Colonic mucosa (tissue), 4 donors: ENCODE measurements around the gene KIF1A. TPM values are rescaled to one million over a fixed set of nuclear protein-coding genes. Genes with fewer than 3 reads are reported as not detected.

Experiments
- DNase-seq: peaks from one replicate; pipeline ENCODE4 v3.0.0-alpha.2; 2020
- H3K27ac ChIP-seq: fragments of 200-600 bp; one replicate; pipeline ENCODE4 v1.8.0; 2021
- H3K27me3 ChIP-seq: fragments of 200-600 bp; one replicate; pipeline ENCODE4 v1.8.0; 2021
- H3K36me3 ChIP-seq: fragments of 200-600 bp; one replicate; pipeline ENCODE4 v1.8.0; 2021
- H3K4me1 ChIP-seq: fragments of 200-600 bp; one replicate; pipeline ENCODE4 v1.8.0; 2021; ENCODE audit warnings: mild to moderate bottlenecking
- H3K4me3 ChIP-seq: fragments of 200-600 bp; one replicate; pipeline ENCODE4 v1.8.0; 2021
- H3K9ac ChIP-seq, 2 donors: one replicate each; pipeline ENCODE4 v1.7.0; 2013; ENCODE audit warnings: control low read depth in 2 of 2, low read depth in 2 of 2, low read length in 2 of 2
- H3K9me3 ChIP-seq: fragments of 200-600 bp; one replicate; pipeline ENCODE4 v1.8.0; 2021
- intact Hi-C: fragments of 100-400 bp; cut with DNase I; formaldehyde crosslinking; loops from one replicate; pipeline ENCODE4 v1.14.1; 2022
- total RNA-seq, 2 donors: library from RNA; stranded (reverse); fragmentation: NEBNext Ultra II Directional in 1 of 2; extraction: Animal tissue kit (Norgen Biotek cat#: 25700) in 1 of 2; gene quantifications; one replicate each; pipeline ENCODE4 v1.2.1, GENCODE V29; 2021
- TF ChIP-seq, protein P1 (sequence below): fragments of 200-600 bp; IDR thresholded peaks from one replicate; pipeline ENCODE4 v1.8.0; 2022; ENCODE audit warnings: antibody characterized with exemption, mild to moderate bottlenecking
- donor health status: healthy.
- donor health status: DM: no; HTN: no; CAD: no.
- donor health status: DM: no; HTN: no; CAD: no.

Gene KIF1A
- total RNA-seq, 2 donors from 2014 or later = 1.9 to 4.3 TPM

DNA sequence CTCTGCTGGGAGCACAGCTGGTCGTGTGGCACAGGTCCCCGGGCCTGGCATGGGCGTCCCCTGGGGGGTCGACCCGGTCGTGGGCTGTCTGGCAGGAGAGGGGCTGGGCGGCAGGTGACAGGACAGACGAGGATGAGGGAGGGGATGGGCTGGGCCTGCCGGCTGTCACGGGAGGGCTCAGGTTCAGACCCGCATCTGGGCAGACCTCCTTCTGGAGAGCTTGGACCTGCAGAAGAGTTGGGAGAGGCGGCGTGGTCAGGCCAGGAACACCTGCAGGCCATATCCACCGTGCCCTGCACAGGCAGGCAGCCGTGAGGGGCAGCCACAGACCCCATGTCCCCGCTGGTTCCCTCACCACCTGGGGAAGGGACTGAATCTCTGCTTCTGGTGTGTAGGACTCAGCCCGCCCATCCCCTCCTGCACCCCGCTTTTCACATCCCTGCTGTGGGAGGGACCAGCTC, 102.8 kb downstream of the KIF1A start:
- Histone ChIP-seq H3K4me1 (no peaks in the 10 kb centered on the region), H3K4me3 (no peak overlapping the region), H3K36me3 (no peaks in the 10 kb centered on the region), H3K27me3 (no peaks in the 10 kb centered on the region), H3K9me3 (no peaks in the 10 kb centered on the region), H3K9ac (no peak overlapping the region), H3K27ac (no peak overlapping the region)
- no peak for DNase-seq
- TF ChIP-seq, protein P1, sequence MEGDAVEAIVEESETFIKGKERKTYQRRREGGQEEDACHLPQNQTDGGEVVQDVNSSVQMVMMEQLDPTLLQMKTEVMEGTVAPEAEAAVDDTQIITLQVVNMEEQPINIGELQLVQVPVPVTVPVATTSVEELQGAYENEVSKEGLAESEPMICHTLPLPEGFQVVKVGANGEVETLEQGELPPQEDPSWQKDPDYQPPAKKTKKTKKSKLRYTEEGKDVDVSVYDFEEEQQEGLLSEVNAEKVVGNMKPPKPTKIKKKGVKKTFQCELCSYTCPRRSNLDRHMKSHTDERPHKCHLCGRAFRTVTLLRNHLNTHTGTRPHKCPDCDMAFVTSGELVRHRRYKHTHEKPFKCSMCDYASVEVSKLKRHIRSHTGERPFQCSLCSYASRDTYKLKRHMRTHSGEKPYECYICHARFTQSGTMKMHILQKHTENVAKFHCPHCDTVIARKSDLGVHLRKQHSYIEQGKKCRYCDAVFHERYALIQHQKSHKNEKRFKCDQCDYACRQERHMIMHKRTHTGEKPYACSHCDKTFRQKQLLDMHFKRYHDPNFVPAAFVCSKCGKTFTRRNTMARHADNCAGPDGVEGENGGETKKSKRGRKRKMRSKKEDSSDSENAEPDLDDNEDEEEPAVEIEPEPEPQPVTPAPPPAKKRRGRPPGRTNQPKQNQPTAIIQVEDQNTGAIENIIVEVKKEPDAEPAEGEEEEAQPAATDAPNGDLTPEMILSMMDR = no peak
- intact Hi-C loops = no loop called here

DNA sequence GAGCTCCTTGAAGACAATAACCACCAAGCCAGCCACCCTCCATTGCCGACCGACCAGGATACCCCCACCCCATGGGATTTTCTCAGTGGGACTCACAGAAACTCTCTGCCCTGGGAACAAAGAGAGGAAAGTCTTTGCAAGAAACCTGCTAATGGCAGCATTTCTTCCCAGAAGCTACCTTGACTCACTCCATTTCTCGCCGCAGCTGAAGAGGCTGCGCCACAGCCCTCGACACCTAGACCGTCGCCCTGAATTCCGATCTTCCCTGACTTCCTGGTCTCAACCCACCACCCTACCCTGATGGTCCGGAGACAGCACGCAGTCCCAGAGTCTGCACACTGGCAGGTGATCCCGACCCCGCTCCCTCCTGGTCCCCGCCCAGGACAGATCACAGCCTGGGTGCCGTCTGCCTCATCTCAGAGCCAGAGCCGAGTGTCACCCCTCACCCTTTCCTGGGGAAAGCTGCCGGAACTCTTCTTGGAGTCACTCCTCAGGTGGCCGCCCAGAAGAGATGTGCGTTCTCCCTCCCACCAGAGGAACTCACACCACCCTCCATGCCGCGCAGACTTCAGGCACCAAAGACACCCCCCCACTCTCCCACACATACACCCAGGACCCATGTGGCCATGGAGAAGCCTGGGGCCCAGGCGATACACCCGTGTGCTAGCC, 103.8 kb downstream of the KIF1A start:
- H3K27me3 ChIP-seq = no peaks in the 10 kb centered on the region
- no peak for DNase-seq
- H3K9me3 ChIP-seq = no peaks in the 10 kb centered on the region
- no peaks in the 10 kb centered on the region for H3K4me1 ChIP-seq
- no peak overlapping the region for H3K9ac ChIP-seq
- TF ChIP-seq, protein P1 = no peak
- no peak overlapping the region for H3K4me3 ChIP-seq
- H3K36me3 ChIP-seq = no peaks in the 10 kb centered on the region
- no peak overlapping the region for H3K27ac ChIP-seq
- intact Hi-C loops = no loop called here

DNA sequence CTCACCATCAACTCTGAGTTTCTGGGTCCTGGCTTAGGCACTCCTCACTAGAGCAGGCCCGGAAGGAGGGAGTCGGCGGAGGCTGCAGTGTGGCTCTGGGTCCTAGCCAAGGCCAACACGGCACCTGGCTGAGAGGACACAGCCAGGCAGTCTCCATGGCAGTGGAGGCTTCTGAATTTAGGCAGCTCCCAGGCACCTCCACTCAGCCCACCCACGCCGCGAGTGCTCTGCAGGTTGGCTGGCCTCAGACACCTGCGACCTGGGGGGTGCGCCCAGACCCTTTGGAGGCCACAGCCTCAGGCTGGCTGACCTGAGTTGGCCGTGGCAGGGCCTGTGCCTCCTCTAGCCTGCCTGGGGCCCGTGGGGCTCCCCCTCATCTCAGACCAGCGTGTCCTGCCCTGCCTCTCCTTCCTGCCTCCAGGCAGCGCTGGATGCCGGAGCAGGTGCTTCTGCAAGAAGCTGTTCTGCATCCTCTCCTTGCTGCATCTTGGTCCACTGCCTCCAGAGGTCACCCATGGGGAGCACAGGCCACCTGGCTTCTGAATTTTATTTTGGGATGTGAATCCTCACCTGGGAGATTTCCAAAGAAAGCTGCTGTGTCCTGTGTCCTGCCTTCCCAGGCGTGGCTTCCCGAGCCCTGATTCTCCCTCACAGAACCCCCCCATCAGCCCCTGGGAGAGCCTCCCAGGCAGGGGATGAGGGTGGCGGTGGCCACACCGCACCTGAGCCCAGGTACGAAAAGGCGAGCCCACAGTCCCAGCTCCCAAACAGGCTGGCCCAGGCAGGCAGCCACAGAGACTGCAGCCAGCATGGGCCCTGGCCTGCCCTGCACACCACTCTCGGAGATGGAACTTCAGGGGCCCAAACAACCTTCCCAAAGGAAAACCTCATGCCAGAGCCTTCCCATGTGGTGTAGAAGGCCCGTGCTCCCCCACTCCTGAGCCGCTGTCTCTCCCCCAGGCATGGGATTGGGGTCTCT, 105.0 kb downstream of the KIF1A start:
- Histone ChIP-seq H3K36me3 (no peaks in the 10 kb centered on the region), H3K27ac (no peak overlapping the region), H3K4me3 (no peak overlapping the region), H3K9ac (no peak overlapping the region), H3K27me3 (no peaks in the 10 kb centered on the region), H3K4me1 (no peaks in the 10 kb centered on the region), H3K9me3 (no peaks in the 10 kb centered on the region)
- intact Hi-C loops = no loop called here
- DNase-seq = no peak
- TF ChIP-seq, protein P1 = no peak

DNA sequence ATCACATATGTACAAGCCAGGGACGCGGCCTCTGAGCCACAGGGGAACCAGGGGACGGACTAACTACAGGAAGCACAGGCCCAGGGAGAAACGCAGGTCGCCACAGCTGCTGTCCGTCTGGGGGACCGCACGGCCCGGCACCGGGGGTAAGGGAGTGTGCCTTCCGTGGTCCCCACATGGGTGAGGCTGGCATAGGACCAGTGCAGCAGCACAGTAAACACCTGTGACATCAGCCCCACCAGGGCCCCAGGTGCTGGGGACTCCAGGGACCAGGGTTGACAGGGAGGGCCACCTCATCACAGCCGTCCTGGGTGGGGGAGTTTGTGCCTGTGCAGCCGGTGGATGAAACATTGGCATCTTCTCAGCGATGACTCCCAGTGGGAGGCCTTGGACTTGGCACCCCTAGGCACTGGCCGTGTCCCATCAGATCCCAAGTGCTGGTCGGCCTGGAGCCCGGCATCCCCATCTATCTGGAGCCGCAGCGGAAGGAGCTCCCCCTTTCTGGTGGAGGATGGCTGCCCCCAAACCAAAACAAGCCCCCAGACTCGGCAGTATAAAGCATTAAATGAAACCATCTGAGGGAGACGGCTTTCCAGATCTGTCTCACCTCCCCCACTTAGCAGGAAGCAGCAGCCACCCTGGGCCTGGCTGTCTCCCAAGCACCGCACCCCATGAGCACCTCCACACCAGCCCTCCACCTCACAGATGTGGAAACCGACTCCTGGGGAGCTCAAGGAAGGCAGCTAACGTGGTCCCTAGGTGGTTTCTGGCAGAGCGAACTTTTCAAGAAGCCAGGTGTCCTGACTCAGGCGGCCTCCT, 105.9 kb downstream of the KIF1A start:
- Histone ChIP-seq H3K9ac (no peak overlapping the region), H3K4me1 (no peaks in the 10 kb centered on the region), H3K4me3 (no peak overlapping the region), H3K36me3 (no peaks in the 10 kb centered on the region), H3K27ac (no peak overlapping the region), H3K27me3 (no peaks in the 10 kb centered on the region), H3K9me3 (no peaks in the 10 kb centered on the region)
- DNase-seq = no peak
- TF ChIP-seq, protein P1 = no peak
- intact Hi-C loops = no loop called here
